Mucosa of descending colon (tissue), 3 donors: ENCODE results near the gene RNF135. TPM values are rescaled to one million over a fixed set of nuclear protein-coding genes. Genes with fewer than 3 reads are reported as not detected.

Source experiments
- ATAC-seq: fragments of 200-7000 bp; cut with Tn5 transposase; one replicate; pipeline ENCODE4 v1.9.1; 2020; ENCODE audit warnings: mild to moderate bottlenecking, moderate library complexity
- DNase-seq, 3 donors: peaks; one replicate each; pipeline ENCODE4 v3.0.0-alpha.2; 2020
- H3K36me3 ChIP-seq: fragments of 200-600 bp; one replicate; pipeline ENCODE4 v1.8.0; 2021; ENCODE audit warnings: low read depth, mild to moderate bottlenecking
- H3K4me1 ChIP-seq: fragments of 200-600 bp; one replicate; pipeline ENCODE4 v1.8.0; 2021; ENCODE audit warnings: low read depth, mild to moderate bottlenecking
- H3K4me3 ChIP-seq: fragments of 200-600 bp; one replicate; pipeline ENCODE4 v1.8.0; 2021; ENCODE audit warnings: mild to moderate bottlenecking
- H3K9me3 ChIP-seq: fragments of 200-600 bp; one replicate; pipeline ENCODE4 v1.8.0; 2021; ENCODE audit warnings: mild to moderate bottlenecking
- intact Hi-C, 2 donors: fragments of 100-400 bp; cut with DNase I in 1 of 2; cut with micrococcal nuclease in 1 of 2; formaldehyde crosslinking; loops; one replicate each; pipeline versions ENCODE4 v1.11.0 to v1.11.1; 2022; cut with DNase I, micrococcal nuclease
- long read RNA-seq, 2 donors: library from polyadenylated mRNA; unstranded; transcript quantifications; one replicate each; pipeline ENCODE4 v2.0.0, GENCODE V29; 2019 to 2021
- total RNA-seq, 3 donors: library from RNA; stranded (reverse); fragmentation: NEBNext Ultra II Directional in 2 of 3; extraction: Animal tissue kit (Norgen Biotek cat#: 25700) in 2 of 3; gene quantifications; one replicate each; pipeline versions ENCODE4 v1.2.1 to v1.2.4, GENCODE V29; 2021 to 2023
- TF ChIP-seq, protein P1 (sequence below): fragments of 200-600 bp; IDR thresholded peaks from one replicate; pipeline ENCODE4 v1.8.0; 2022; ENCODE audit warnings: antibody characterized with exemption, mild to moderate bottlenecking
- donor health status: DM: no; HTN: no; CAD: no; lungs with moderate emphysema.
- donor health status: DM: no; HTN: no; CAD: no.
- donor health status: DM: no; HTN: yes; CAD: no.

RNF135 gene
- 10 to 100 TPM; 22.9 to 27.9 (median 24.1) TPM for total RNA-seq
- long read RNA-seq, donor 1, transcript RNF135-202 (5 exons, 2,892 nt), result major isoform, 34 of 55 reads
- long read RNA-seq, donor 1, transcript RNF135-201 (4 exons, 1,905 nt), result minor isoform, 11 of 55 reads
- long read RNA-seq, donor 1, partial matches to known transcripts, result 3 of 55 reads
- long read RNA-seq, donor 1, other reads (novel, unspliced or antisense), result 4 of 55 reads
- long read RNA-seq, donor 2, transcript RNF135-201 (4 exons, 1,905 nt), result minor isoform, 8 of 43 reads
- long read RNA-seq, donor 2, transcript RNF135-202 (5 exons, 2,892 nt), result major isoform, 23 of 43 reads
- long read RNA-seq, donor 2, partial matches to known transcripts, result 1 of 43 reads
- long read RNA-seq, donor 2, other reads (novel, unspliced or antisense), result 8 of 43 reads

- Histone ChIP-seq H3K4me3 (peak within 1 kb of the TSS; percentile 60), H3K4me1 (peaks cover 13% of the 10 kb centered on the region), H3K36me3 (no peaks in the 10 kb centered on the region), H3K9me3 (no peaks in the 10 kb centered on the region)
- ATAC-seq (peak; percentile 95), DNase-seq (peak; percentile 87 to 89 (median 88))
- intact Hi-C loops, result no loop called here
- TF ChIP-seq, protein P1, sequence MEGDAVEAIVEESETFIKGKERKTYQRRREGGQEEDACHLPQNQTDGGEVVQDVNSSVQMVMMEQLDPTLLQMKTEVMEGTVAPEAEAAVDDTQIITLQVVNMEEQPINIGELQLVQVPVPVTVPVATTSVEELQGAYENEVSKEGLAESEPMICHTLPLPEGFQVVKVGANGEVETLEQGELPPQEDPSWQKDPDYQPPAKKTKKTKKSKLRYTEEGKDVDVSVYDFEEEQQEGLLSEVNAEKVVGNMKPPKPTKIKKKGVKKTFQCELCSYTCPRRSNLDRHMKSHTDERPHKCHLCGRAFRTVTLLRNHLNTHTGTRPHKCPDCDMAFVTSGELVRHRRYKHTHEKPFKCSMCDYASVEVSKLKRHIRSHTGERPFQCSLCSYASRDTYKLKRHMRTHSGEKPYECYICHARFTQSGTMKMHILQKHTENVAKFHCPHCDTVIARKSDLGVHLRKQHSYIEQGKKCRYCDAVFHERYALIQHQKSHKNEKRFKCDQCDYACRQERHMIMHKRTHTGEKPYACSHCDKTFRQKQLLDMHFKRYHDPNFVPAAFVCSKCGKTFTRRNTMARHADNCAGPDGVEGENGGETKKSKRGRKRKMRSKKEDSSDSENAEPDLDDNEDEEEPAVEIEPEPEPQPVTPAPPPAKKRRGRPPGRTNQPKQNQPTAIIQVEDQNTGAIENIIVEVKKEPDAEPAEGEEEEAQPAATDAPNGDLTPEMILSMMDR, result no peak
Measured at GRCh38 chr17:30970831-30971567, at the start of gene RNF135. RNF135 (plus strand) TSS chr17:30971039; CDS start chr17:30971074, 35 bp downstream.

GRCh38 chr17:30921544-30922196, 49.2 kb upstream of the RNF135 start, which contains the start of gene ADAP2:
ADAP2 (plus strand) TSS chr17:30921945; CDS start chr17:30922015, 70 bp downstream.
- intact Hi-C loops, result no loop called here
- peak; percentile 70 to 83 (median 72) for DNase-seq
- peak; percentile 93 for ATAC-seq
- Histone ChIP-seq H3K4me3 (peak within 1 kb of the TSS; percentile 22), H3K4me1 (peaks cover 14% of the 10 kb centered on the region), H3K9me3 (no peaks in the 10 kb centered on the region), H3K36me3 (no peaks in the 10 kb centered on the region)
- TF ChIP-seq, protein P1, result no peak

- TF ChIP-seq, protein P1, result no peak
- Histone ChIP-seq H3K4me3 (peak overlapping the region; percentile 22), H3K36me3 (no peaks in the 10 kb centered on the region), H3K9me3 (no peaks in the 10 kb centered on the region), H3K4me1 (peaks cover 14% of the 10 kb centered on the region)
- ATAC-seq, result peak; percentile 60
- intact Hi-C loops, result no loop called here
- peak in 2 of 3 donors; percentile 49 to 60 for DNase-seq
Measured at GRCh38 chr17:30922235-30923030, 48.4 kb upstream of the RNF135 start.

GRCh38 chr17:30924341-30924740, 46.5 kb upstream of the RNF135 start:
- TF ChIP-seq, protein P1, result no peak
- DNase-seq (no peak), ATAC-seq (no peak)
- intact Hi-C loops, result no loop called here
- Histone ChIP-seq H3K4me1 (peaks cover 14% of the 10 kb centered on the region), H3K4me3 (no peak overlapping the region), H3K36me3 (no peaks in the 10 kb centered on the region), H3K9me3 (no peaks in the 10 kb centered on the region)

- intact Hi-C loops, result no loop called here
- no peak for ATAC-seq
- DNase-seq, result no peak
- TF ChIP-seq, protein P1, result no peak
- peaks cover 13% of the 10 kb centered on the region for H3K4me1 ChIP-seq
- no peaks in the 10 kb centered on the region for H3K9me3 ChIP-seq
- H3K36me3 ChIP-seq, result no peaks in the 10 kb centered on the region
- no peak overlapping the region for H3K4me3 ChIP-seq
Measured at GRCh38 chr17:30926516-30926915, 44.3 kb upstream of the RNF135 start.
